Heart left ventricle (tissue), 16 donors: ENCODE measurements around the gene PSD4. TPM values are rescaled to one million over a fixed set of nuclear protein-coding genes. Genes with fewer than 3 reads are reported as not detected.

ENCODE experiments used
- ATAC-seq, 4 donors: fragments of 200-7000 bp; cut with Tn5 transposase; one replicate each; pipeline ENCODE4 v1.9.1; 2020 to 2022; ENCODE audit warnings: moderate library complexity in 4 of 4, mild to moderate bottlenecking in 3 of 4, moderate number of reproducible peaks in 1 of 4
- DNase-seq, 5 donors: peaks; one replicate each; pipeline ENCODE4 v3.0.0-alpha.2; 2020
- H3K27ac ChIP-seq, 12 donors: fragments of 200-600 bp; sonication (generic) in 4 of 12; one replicate each; pipeline versions ENCODE4 v1.5.0 to v1.8.0; 2016 to 2022; ENCODE audit warnings: mild to moderate bottlenecking in 2 of 12
- H3K27me3 ChIP-seq, 9 donors: fragments of 200-600 bp; sonication (generic) in 2 of 9; one replicate each; pipeline versions ENCODE4 v1.5.1 to v1.8.0; 2016 to 2022; ENCODE audit warnings: mild to moderate bottlenecking in 3 of 9
- H3K36me3 ChIP-seq, 9 donors: fragments of 200-600 bp; sonication (generic) in 2 of 9; one replicate each; pipeline versions ENCODE4 v1.5.0 to v1.8.0; 2018 to 2022; ENCODE audit warnings: mild to moderate bottlenecking in 2 of 9
- H3K4me1 ChIP-seq, 12 donors: fragments of 200-600 bp; sonication (generic) in 4 of 12; one replicate each; pipeline versions ENCODE4 v1.5.0 to v1.8.0; 2016 to 2022; ENCODE audit warnings: mild to moderate bottlenecking in 3 of 12
- H3K4me3 ChIP-seq, 12 donors: fragments of 200-600 bp; sonication (generic) in 4 of 12; one replicate each; pipeline versions ENCODE4 v1.5.0 to v1.8.0; 2017 to 2022; ENCODE audit warnings: mild to moderate bottlenecking in 9 of 12, moderate library complexity in 4 of 12
- H3K9me3 ChIP-seq, 12 donors: fragments of 200-600 bp; sonication (generic) in 4 of 12; one replicate each; pipeline versions ENCODE4 v1.5.0 to v1.8.0; 2016 to 2022; ENCODE audit warnings: mild to moderate bottlenecking in 1 of 12
- CTCF ChIP-seq, 12 donors: fragments of 200-600 bp; sonication (generic) in 4 of 12; IDR thresholded peaks; one replicate each; pipeline versions ENCODE4 v1.5.0 to v1.8.0; 2018 to 2022; ENCODE audit warnings: antibody characterized with exemption in 12 of 12, mild to moderate bottlenecking in 5 of 12
- POLR2A ChIP-seq, 2 donors: fragments of 450-650 bp; IDR thresholded peaks; one replicate each; pipeline ENCODE4 v1.6.1; 2017; ENCODE audit warnings: antibody characterized with exemption in 2 of 2, mild to moderate bottlenecking in 2 of 2, moderate library complexity in 2 of 2
- WGBS, 4 donors: extraction: QIAGEN DNeasy Blood & Tissue Kit in 2 of 4; methylation state at CpG; one replicate each; pipeline versions ENCODE4 v1.1.5 to v1.1.7; 2013 to 2018; 5-methylcytosine and 5-hydroxymethylcytosine counted together
- intact Hi-C, 10 donors: fragments of 100-400 bp; cut with DNase I; formaldehyde crosslinking; loops; one replicate each; pipeline versions ENCODE4 v1.11.1 to v1.14.2; 2022
- polyA plus RNA-seq, 2 donors: library from polyadenylated mRNA; stranded (reverse); fragments of 200-250 nt; gene quantifications; one replicate each; pipeline ENCODE4 v1.2.3, GENCODE V29; 2013
- total RNA-seq, 9 donors: library from RNA; depleted of rRNA in 2 of 9; stranded (reverse); fragments of >200 nt in 2 of 9; fragmentation: NEBNext Ultra II Directional in 3 of 9; extraction: Animal tissue kit (Norgen Biotek cat#: 25700) in 3 of 9; gene quantifications; one replicate each; pipeline versions ENCODE4 v1.1.0 to v1.2.4, GENCODE V29; 2016 to 2023
- donor health status: ischemic (EF 13 %, LVEDD 7.1; RV severe dilation, severe dysfunction).
- donor health status: healthy with polysubstance abuse.
- donor health status: DM: no; HTN: yes; CAD: no.
- donor health status: DM: no; HTN: no; CAD: no.
- donor health status: ischemic (EF 25% LVEDD 6.9; RV normal size, moderate dysfunction).
- donor health status: ischemic (EF 25% LVEDD 5.7; RV mildly dilated, moderate dysfunction).
- donor health status: healthy.
- donor health status: DM: yes; HTN: yes; CAD: no.
- donor health status: ischemic (EF 35%, LVEDD 5.7; RV mildly dilated, moderate dysfunction).
- donor health status: nonischemic (EF 11% LVEDD 7.7; RV severe dilation, severe dysfunction).
- donor health status: DM: yes; HTN: yes; CAD: no.
- donor health status: PGD.
- donor health status: ischemic (EF 29% LVEDD 5.4; RV normal size, mild dysfunction).
- donor health status: nonischemic (EF 23%, LVEDD 6.1; RV moderate dilation, normal function).

Gene PSD4
- total and polyA plus RNA-seq, 11 donors = 0.65 to 23.4 (median 1.9) TPM

GRCh38 chr2:113251118-113251517 is 77.3 kb downstream of the PSD4 start:
- DNase-seq (no peak), ATAC-seq (peak in 1 of 4 donors; percentile 41)
- H3K4me1 ChIP-seq = peaks cover 0 to 35% (median 0%) of the 10 kb centered on the region in 12 donors
- no peak for TF ChIP-seq POLR2A (IDR thresholded peaks at IDR 0.05)
- TF ChIP-seq CTCF (IDR thresholded peaks at IDR 0.05) = no peak
- 56 to 64% (median 59%) methylated on average over 6 to 7 of the region's 7 CpGs for WGBS, 4 donors
- intact Hi-C loops = loop anchor here in 2 of 10 donors (2.0 to 10.0 kb wide), 2 partner anchors 116 to 120 kb away; no protein-coding TSS in a partner anchor
- no peaks in the 10 kb centered on the region for H3K27me3 ChIP-seq
- no peaks in the 10 kb centered on the region for H3K36me3 ChIP-seq
- peak overlapping the region in 1 of 12 donors; percentile 59 for H3K27ac ChIP-seq
- no peaks in the 10 kb centered on the region for H3K9me3 ChIP-seq
- H3K4me3 ChIP-seq = no peak overlapping the region

GRCh38 chr2:113252047-113252590 is 78.3 kb downstream of the PSD4 start:
- H3K27me3 ChIP-seq = no peaks in the 10 kb centered on the region
- H3K9me3 ChIP-seq = no peaks in the 10 kb centered on the region
- no peak overlapping the region for H3K4me3 ChIP-seq
- H3K27ac ChIP-seq = peak overlapping the region in 1 of 12 donors; percentile 59
- whole genome bisulfite sequencing, 4 donors = 68 to 85% (median 78%) methylated on average over 3 of the region's 3 CpGs
- peaks cover 0 to 39% (median 0%) of the 10 kb centered on the region in 12 donors for H3K4me1 ChIP-seq
- ATAC-seq (peak in 1 of 4 donors; percentile 68), DNase-seq (no peak)
- H3K36me3 ChIP-seq = no peaks in the 10 kb centered on the region
- TF ChIP-seq CTCF (IDR thresholded peaks at IDR 0.05) (no peak), POLR2A (IDR thresholded peaks at IDR 0.05) (no peak)
- intact Hi-C loops = loop anchor here in 1 of 10 donors (10.0 kb wide), 1 partner anchor 117 kb away; no protein-coding TSS in a partner anchor

GRCh38 chr2:113253453-113253852 is 79.7 kb downstream of the PSD4 start:
- Histone ChIP-seq H3K27ac (no peak overlapping the region), H3K9me3 (no peaks in the 10 kb centered on the region), H3K27me3 (no peaks in the 10 kb centered on the region), H3K4me1 (peaks cover 0 to 52% (median 4%) of the 10 kb centered on the region in 12 donors), H3K4me3 (no peak overlapping the region), H3K36me3 (no peaks in the 10 kb centered on the region)
- ATAC-seq (no peak), DNase-seq (no peak)
- intact Hi-C loops = loop anchor here in 1 of 10 donors (10.0 kb wide), 1 partner anchor 119 kb away; no protein-coding TSS in a partner anchor
- TF ChIP-seq POLR2A (IDR thresholded peaks at IDR 0.05) = no peak
- WGBS, 4 donors = 86 to 93% (median 89%) methylated on average over 4 of the region's 4 CpGs

- no peak for TF ChIP-seq POLR2A (IDR thresholded peaks at IDR 0.05)
- TF ChIP-seq CTCF (IDR thresholded peaks at IDR 0.05) = no peak
These were observed 81.6 kb downstream of the PSD4 start for GRCh38 chr2:113255140-113256070.

More at GRCh38 chr2:113255140-113256070, 81.6 kb downstream of the PSD4 start:
- Histone ChIP-seq H3K27me3 (no peaks in the 10 kb centered on the region), H3K4me1 (peaks cover 0 to 50% (median 3%) of the 10 kb centered on the region in 12 donors), H3K9me3 (no peaks in the 10 kb centered on the region), H3K27ac (no peak overlapping the region), H3K36me3 (peaks cover 0 to 3% (median 0%) of the 10 kb centered on the region in 9 donors), H3K4me3 (no peak overlapping the region)
- intact Hi-C loops = loop anchor here in 1 of 10 donors (10.0 kb wide), 1 partner anchor 121 kb away; no protein-coding TSS in a partner anchor
- DNase-seq (no peak), ATAC-seq (no peak)
- 48 to 57% (median 53%) methylated on average over 4 of the region's 4 CpGs for WGBS, 4 donors
